HCEC 1CT (cell line): ENCODE data around the gene ERI2.

Experiments used
- DNase-seq: peaks from one replicate; pipeline ENCODE4 v3.0.0-alpha.2; 2017

Gene ERI2

GRCh38 chr16:20806168-20807050, at the start of gene ERI2, which contains the start of gene REXO5:
ERI2 (minus strand) TSS chr16:20806472; CDS start chr16:20806430, 42 bp downstream.
REXO5 (plus strand) TSS chr16:20806527; CDS start chr16:20806954, 427 bp downstream.
- DNase-seq: peak; percentile 90

- no peak for DNase-seq
Measured at GRCh38 chr16:20854963-20855362, 48.7 kb upstream of the ERI2 start.

- no peak for DNase-seq
Measured at GRCh38 chr16:20853981-20854620, 47.8 kb upstream of the ERI2 start.

- DNase-seq: no peak
Measured at GRCh38 chr16:20853143-20853542, 46.9 kb upstream of the ERI2 start.

- peak; percentile 90 for DNase-seq
Measured at GRCh38 chr16:20851601-20852000, 45.3 kb upstream of the ERI2 start.

- DNase-seq: no peak
Measured at GRCh38 chr16:20850981-20851380, 44.7 kb upstream of the ERI2 start.

GRCh38 chr16:20849589-20850390, 43.5 kb upstream of the ERI2 start:
- peak; percentile 42 for DNase-seq

- no peak for DNase-seq
Measured at GRCh38 chr16:20847550-20847949, 41.3 kb upstream of the ERI2 start.

- no peak for DNase-seq
Measured at GRCh38 chr16:20846551-20846950, 40.3 kb upstream of the ERI2 start.

GRCh38 chr16:20846030-20846429, 39.8 kb upstream of the ERI2 start:
- no peak for DNase-seq

- no peak for DNase-seq
Measured at GRCh38 chr16:20844588-20844987, 38.3 kb upstream of the ERI2 start.

- no peak for DNase-seq
Measured at GRCh38 chr16:20844054-20844453, 37.8 kb upstream of the ERI2 start.

GRCh38 chr16:20839504-20839903, 33.2 kb upstream of the ERI2 start:
- DNase-seq: no peak

GRCh38 chr16:20838240-20838639, 32.0 kb upstream of the ERI2 start:
- no peak for DNase-seq

GRCh38 chr16:20833086-20833485, 26.8 kb upstream of the ERI2 start:
- no peak for DNase-seq

GRCh38 chr16:20830372-20830771, 24.1 kb upstream of the ERI2 start:
- no peak for DNase-seq

GRCh38 chr16:20829536-20829935, 23.3 kb upstream of the ERI2 start:
- DNase-seq: no peak

- DNase-seq: no peak
Measured at GRCh38 chr16:20826039-20826566, 19.8 kb upstream of the ERI2 start.

- no peak for DNase-seq
Measured at GRCh38 chr16:20822521-20823325, 16.5 kb upstream of the ERI2 start.

GRCh38 chr16:20821682-20822081, 15.4 kb upstream of the ERI2 start:
- DNase-seq: no peak

- no peak for DNase-seq
Measured at GRCh38 chr16:20818929-20819585, 12.8 kb upstream of the ERI2 start.

GRCh38 chr16:20814784-20815183, 8.5 kb upstream of the ERI2 start:
- no peak for DNase-seq
